HepG2 (cell line): ENCODE results near the gene CIAO3. TPM values are rescaled to one million over a fixed set of nuclear protein-coding genes. Genes with fewer than 3 reads are reported as not detected.

Experiments used
- CC2D1A ChIP-seq: sonication (generic); formaldehyde crosslinking; IDR thresholded peaks from 2 replicates; pipeline ENCODE4 v1.8.1; 2023; ENCODE audit warnings: mild to moderate bottlenecking, missing genetic modification reagents
- CEBPB ChIP-seq: IDR thresholded peaks from 2 replicates; pipeline ENCODE4 v1.6.1; 2011; ENCODE audit warnings: low read depth, low read length, improper control_type of control experiment, borderline replicate concordance
- DNMT1 ChIP-seq: sonication (generic); formaldehyde crosslinking; IDR thresholded peaks from 2 replicates; pipeline ENCODE4 v1.5.1; 2020; ENCODE audit warnings: mild to moderate bottlenecking, missing genetic modification reagents
- HMGA1 ChIP-seq: sonication (generic); formaldehyde crosslinking; conservative IDR thresholded peaks from 2 replicates; pipeline ENCODE4 v1.4.0; 2020; ENCODE audit warnings: missing genetic modification reagents
- MED1 ChIP-seq: sonication (generic); formaldehyde crosslinking; IDR thresholded peaks from 2 replicates; pipeline ENCODE4 v1.4.0; 2020; ENCODE audit warnings: missing genetic modification reagents
- MYNN ChIP-seq: sonication (generic); formaldehyde crosslinking; IDR thresholded peaks from 2 replicates; pipeline ENCODE4 v1.4.0; 2020; ENCODE audit warnings: mild to moderate bottlenecking, low read depth, missing genetic modification reagents
- NFATC3 ChIP-seq: sonication (generic); formaldehyde crosslinking; IDR thresholded peaks from 2 replicates; pipeline ENCODE4 v1.5.1; 2020; ENCODE audit warnings: mild to moderate bottlenecking, missing genetic modification reagents
- POLR2AphosphoS2 ChIP-seq: IDR thresholded peaks from 2 replicates; pipeline ENCODE4 v1.6.1; 2011; ENCODE audit warnings: low read depth, low read length, improper control_type of control experiment
- SATB2 ChIP-seq: sonication (generic); formaldehyde crosslinking; IDR thresholded peaks from 2 replicates; pipeline ENCODE4 v1.5.0; 2020; ENCODE audit warnings: missing genetic modification reagents
- SP4 ChIP-seq: sonication (generic); formaldehyde crosslinking; IDR thresholded peaks from 2 replicates; pipeline ENCODE4 v1.8.1; 2023; ENCODE audit warnings: mild to moderate bottlenecking, missing genetic modification reagents
- SRSF4 ChIP-seq: fragments of 200-400 bp; formaldehyde crosslinking; IDR thresholded peaks from one replicate; pipeline ENCODE4 v1.6.1; 2018; ENCODE audit warnings: mild to moderate bottlenecking, low read depth, low read length, moderate library complexity; ENCODE audit not compliant: poor library complexity, severe bottlenecking
- TEAD2 ChIP-seq: sonication (generic); formaldehyde crosslinking; IDR thresholded peaks from 2 replicates; pipeline ENCODE4 v1.9.0; 2021; ENCODE audit warnings: missing genetic modification reagents
- THYN1 ChIP-seq: sonication (generic); formaldehyde crosslinking; IDR thresholded peaks from 2 replicates; pipeline ENCODE4 v1.8.1; 2023; ENCODE audit warnings: low read depth, mild to moderate bottlenecking, moderate library complexity, missing genetic modification reagents, borderline replicate concordance
- ZMYM4 ChIP-seq: sonication (generic); formaldehyde crosslinking; IDR thresholded peaks from 2 replicates; pipeline ENCODE4 v1.8.1; 2023; ENCODE audit warnings: mild to moderate bottlenecking, missing genetic modification reagents
- ZNF629 ChIP-seq: sonication (generic); formaldehyde crosslinking; conservative IDR thresholded peaks from 2 replicates; pipeline ENCODE4 v1.5.0; 2020; ENCODE audit warnings: missing genetic modification reagents
- polyA plus RNA-seq, 8 experiments: library from polyadenylated mRNA; depleted of rRNA in 3 of 8; stranded (reverse) in 7 of 8; unstranded in 1 of 8; fragments of >200 nt; fragmentation: Illumina TruSeq in 4 of 8; extraction: Trizol in 4 of 8; gene quantifications; 2 replicates each; pipeline versions ENCODE4 v1.2.1 to v1.2.3, GENCODE V29; 2011 to 2016; ENCODE audit warnings: low read depth in 4 of 8, missing spikeins in 1 of 8, mixed read lengths in 1 of 8; ENCODE audit not compliant: insufficient read depth in 1 of 8
- total RNA-seq, 5 experiments: library from RNA; depleted of rRNA; stranded (reverse); fragments of >200 nt; fragmentation: Illumina TruSeq; extraction: Trizol; gene quantifications; 2 replicates each; pipeline ENCODE4 v1.2.3, GENCODE V29; 2016; ENCODE audit warnings: low read depth in 1 of 5
- TF ChIP-seq, protein P1 (sequence below): IDR thresholded peaks from 2 replicates; pipeline ENCODE4 v1.6.1; 2016; ENCODE audit warnings: low read depth
- TF ChIP-seq, protein P2 (sequence below): sonication (generic); formaldehyde crosslinking; IDR thresholded peaks from 2 replicates; pipeline ENCODE4 v1.4.0; 2020; ENCODE audit warnings: missing genetic modification reagents
- TF ChIP-seq, protein P3 (sequence below): sonication (generic); formaldehyde crosslinking; IDR thresholded peaks from 2 replicates; pipeline ENCODE4 v1.4.0; 2020; ENCODE audit warnings: missing genetic modification reagents
- TF ChIP-seq, protein P4 (sequence below): sonication (generic); formaldehyde crosslinking; IDR thresholded peaks from 2 replicates; pipeline ENCODE4 v1.9.0; 2021; ENCODE audit warnings: missing genetic modification reagents, borderline replicate concordance
- TF ChIP-seq, protein P5 (sequence below): sonication (generic); formaldehyde crosslinking; IDR thresholded peaks from 2 replicates; pipeline ENCODE4 v1.5.0; 2020; ENCODE audit warnings: mild to moderate bottlenecking, missing genetic modification reagents

Gene CIAO3
- total and polyA plus RNA-seq, 2 of the 13 experiments (the other 11 are each of a cell fraction or from before 2014, with no cell fraction given), result 21.7 to 25.0 TPM

DNA sequence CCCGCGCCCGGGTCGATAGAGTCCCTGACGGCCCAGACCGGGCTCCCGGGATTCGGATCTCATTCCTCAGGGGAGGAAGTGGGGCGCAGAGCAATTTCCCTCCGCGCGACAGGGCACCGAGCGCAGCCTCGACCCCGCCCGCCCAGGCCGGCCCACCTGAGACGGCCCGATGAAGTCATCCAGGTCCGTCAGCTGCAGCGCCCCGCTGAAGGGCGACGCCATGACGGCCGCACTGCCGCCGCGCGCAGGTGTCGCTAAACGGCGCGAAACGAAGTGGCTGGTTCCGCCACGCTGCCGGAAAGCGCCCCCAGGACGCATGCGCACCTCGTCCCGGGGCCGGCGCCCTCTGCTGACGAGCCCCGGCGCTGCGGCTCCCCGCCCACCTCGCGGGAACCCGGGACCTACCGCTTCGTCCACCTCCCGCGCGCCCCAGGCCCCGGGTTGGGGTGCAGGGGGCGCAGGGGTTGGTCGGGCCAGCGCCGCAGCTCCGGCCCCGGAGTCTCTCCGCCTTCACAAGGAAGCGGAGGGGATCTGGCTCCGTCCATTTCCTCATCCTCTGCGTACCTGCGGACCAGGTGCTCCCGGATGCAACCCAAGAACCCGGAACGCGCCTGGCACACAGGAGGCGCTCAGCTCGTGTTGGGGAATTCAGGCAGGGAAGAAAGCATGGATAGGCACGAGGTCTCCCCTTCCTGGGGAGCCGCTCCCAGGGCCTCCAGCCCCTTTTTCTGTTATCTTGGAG lies at the start of gene CIAO3 (continued):
- no peak for TF ChIP-seq CEBPB
- no peak for TF ChIP-seq TEAD2 (CRISPR knock-in tag)
- peak; percentile 46; the same call in 1 of the 2 replicates for TF ChIP-seq DNMT1
- TF ChIP-seq, protein P1, sequence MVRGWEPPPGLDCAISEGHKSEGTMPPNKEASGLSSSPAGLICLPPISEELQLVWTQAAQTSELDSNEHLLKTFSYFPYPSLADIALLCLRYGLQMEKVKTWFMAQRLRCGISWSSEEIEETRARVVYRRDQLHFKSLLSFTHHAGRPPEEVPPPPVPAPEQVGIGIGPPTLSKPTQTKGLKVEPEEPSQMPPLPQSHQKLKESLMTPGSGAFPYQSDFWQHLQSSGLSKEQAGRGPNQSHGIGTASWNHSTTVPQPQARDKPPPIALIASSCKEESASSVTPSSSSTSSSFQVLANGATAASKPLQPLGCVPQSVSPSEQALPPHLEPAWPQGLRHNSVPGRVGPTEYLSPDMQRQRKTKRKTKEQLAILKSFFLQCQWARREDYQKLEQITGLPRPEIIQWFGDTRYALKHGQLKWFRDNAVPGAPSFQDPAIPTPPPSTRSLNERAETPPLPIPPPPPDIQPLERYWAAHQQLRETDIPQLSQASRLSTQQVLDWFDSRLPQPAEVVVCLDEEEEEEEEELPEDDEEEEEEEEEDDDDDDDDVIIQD (CRISPR knock-in tag), result 0 out of 2 replicates have a peak, but pooled peaks have one; percentile 15
- TF ChIP-seq, protein P2, sequence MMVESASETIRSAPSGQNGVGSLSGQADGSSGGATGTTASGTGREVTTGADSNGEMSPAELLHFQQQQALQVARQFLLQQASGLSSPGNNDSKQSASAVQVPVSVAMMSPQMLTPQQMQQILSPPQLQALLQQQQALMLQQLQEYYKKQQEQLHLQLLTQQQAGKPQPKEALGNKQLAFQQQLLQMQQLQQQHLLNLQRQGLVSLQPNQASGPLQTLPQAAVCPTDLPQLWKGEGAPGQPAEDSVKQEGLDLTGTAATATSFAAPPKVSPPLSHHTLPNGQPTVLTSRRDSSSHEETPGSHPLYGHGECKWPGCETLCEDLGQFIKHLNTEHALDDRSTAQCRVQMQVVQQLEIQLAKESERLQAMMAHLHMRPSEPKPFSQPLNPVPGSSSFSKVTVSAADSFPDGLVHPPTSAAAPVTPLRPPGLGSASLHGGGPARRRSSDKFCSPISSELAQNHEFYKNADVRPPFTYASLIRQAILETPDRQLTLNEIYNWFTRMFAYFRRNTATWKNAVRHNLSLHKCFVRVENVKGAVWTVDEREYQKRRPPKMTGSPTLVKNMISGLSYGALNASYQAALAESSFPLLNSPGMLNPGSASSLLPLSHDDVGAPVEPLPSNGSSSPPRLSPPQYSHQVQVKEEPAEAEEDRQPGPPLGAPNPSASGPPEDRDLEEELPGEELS (CRISPR knock-in tag), result no peak
- TF ChIP-seq HMGA1 (CRISPR knock-in tag), result no peak
- TF ChIP-seq ZMYM4 (CRISPR knock-in tag), result peak; percentile 85
- no peak for TF ChIP-seq NFATC3
- peak; percentile 85 for TF ChIP-seq SP4 (CRISPR knock-in tag)
- TF ChIP-seq POLR2AphosphoS2, result no peak
- TF ChIP-seq ZNF629 (CRISPR knock-in tag), result 0 out of 2 replicates have a peak, but pooled peaks have one; percentile 14
- TF ChIP-seq SRSF4, result no peak
- no peak for TF ChIP-seq SATB2 (CRISPR knock-in tag)
- TF ChIP-seq CC2D1A, result no peak
- 0 out of 2 replicates have a peak, but pooled peaks have one; percentile 32 for TF ChIP-seq MYNN (CRISPR knock-in tag)
- TF ChIP-seq MED1, result 0 out of 2 replicates have a peak, but pooled peaks have one; percentile 39
- TF ChIP-seq, protein P3, sequence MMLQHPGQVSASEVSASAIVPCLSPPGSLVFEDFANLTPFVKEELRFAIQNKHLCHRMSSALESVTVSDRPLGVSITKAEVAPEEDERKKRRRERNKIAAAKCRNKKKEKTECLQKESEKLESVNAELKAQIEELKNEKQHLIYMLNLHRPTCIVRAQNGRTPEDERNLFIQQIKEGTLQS (CRISPR knock-in tag), result peak; percentile 88
- TF ChIP-seq THYN1 (CRISPR knock-in tag), result no peak
- TF ChIP-seq, protein P4, sequence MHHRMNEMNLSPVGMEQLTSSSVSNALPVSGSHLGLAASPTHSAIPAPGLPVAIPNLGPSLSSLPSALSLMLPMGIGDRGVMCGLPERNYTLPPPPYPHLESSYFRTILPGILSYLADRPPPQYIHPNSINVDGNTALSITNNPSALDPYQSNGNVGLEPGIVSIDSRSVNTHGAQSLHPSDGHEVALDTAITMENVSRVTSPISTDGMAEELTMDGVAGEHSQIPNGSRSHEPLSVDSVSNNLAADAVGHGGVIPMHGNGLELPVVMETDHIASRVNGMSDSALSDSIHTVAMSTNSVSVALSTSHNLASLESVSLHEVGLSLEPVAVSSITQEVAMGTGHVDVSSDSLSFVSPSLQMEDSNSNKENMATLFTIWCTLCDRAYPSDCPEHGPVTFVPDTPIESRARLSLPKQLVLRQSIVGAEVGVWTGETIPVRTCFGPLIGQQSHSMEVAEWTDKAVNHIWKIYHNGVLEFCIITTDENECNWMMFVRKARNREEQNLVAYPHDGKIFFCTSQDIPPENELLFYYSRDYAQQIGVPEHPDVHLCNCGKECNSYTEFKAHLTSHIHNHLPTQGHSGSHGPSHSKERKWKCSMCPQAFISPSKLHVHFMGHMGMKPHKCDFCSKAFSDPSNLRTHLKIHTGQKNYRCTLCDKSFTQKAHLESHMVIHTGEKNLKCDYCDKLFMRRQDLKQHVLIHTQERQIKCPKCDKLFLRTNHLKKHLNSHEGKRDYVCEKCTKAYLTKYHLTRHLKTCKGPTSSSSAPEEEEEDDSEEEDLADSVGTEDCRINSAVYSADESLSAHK (CRISPR knock-in tag), result no peak
- TF ChIP-seq, protein P5, sequence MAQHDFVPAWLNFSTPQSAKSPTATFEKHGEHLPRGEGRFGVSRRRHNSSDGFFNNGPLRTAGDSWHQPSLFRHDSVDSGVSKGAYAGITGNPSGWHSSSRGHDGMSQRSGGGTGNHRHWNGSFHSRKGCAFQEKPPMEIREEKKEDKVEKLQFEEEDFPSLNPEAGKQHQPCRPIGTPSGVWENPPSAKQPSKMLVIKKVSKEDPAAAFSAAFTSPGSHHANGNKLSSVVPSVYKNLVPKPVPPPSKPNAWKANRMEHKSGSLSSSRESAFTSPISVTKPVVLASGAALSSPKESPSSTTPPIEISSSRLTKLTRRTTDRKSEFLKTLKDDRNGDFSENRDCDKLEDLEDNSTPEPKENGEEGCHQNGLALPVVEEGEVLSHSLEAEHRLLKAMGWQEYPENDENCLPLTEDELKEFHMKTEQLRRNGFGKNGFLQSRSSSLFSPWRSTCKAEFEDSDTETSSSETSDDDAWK (CRISPR knock-in tag), result no peak
